OCI-LY7 (cell line): ENCODE results near the gene PDCD10. TPM values are rescaled to one million over a fixed set of nuclear protein-coding genes. Genes with fewer than 3 reads are reported as not detected.

Experiments used
- BruUV-seq: library from RNA; stranded (reverse); fragments of 400-500 nt; replicated peaks from 2 replicates; lab custom pipeline; 2021; lab: Mats Ljungman, UMichigan
- CTCF ChIA-PET: fragments of 300-600 bp; sonication (Branson Sonifier 250); formaldehyde crosslinking; loops from one replicate; lab custom pipeline; 2022; ENCODE audit warnings: antibody characterized with exemption; ENCODE audit not compliant: unreplicated experiment; lab: Charles Lee
- POLR2A ChIA-PET: fragments of 300-600 bp; sonication (Branson Sonifier 250); formaldehyde crosslinking; loops from one replicate; lab custom pipeline; 2022; ENCODE audit warnings: antibody characterized with exemption; lab: Charles Lee
- DNase-seq: peaks from one replicate; pipeline ENCODE4 v3.0.0-alpha.2; 2015; ENCODE audit warnings: low spot score
- H2AFZ ChIP-seq: fragments of 200-600 bp; sonication (generic), shearing (Covaris generic); 2 replicates; pipeline ENCODE4 v1.6.1; 2014; ENCODE audit warnings: mild to moderate bottlenecking, antibody characterized with exemption, low read length, moderate library complexity
- H3K27ac ChIP-seq: fragments of 200-600 bp; sonication (generic); 2 replicates; pipeline ENCODE4 v1.5.1; 2014; ENCODE audit warnings: mixed run types, low read depth, mild to moderate bottlenecking, moderate library complexity, low read length, inconsistent platforms; ENCODE audit not compliant: poor library complexity, severe bottlenecking
- H3K36me3 ChIP-seq: fragments of 200-600 bp; sonication (generic); 2 replicates; pipeline ENCODE4 v1.6.1; 2014; ENCODE audit warnings: mild to moderate bottlenecking, antibody characterized with exemption, low read length, moderate library complexity, mixed read lengths; ENCODE audit not compliant: insufficient read depth
- H3K4me1 ChIP-seq: fragments of 200-600 bp; sonication (generic); 2 replicates; pipeline ENCODE4 v1.5.1; 2014; ENCODE audit warnings: mild to moderate bottlenecking, low read length; ENCODE audit not compliant: insufficient read depth, poor library complexity, severe bottlenecking
- H3K4me2 ChIP-seq: fragments of 200-600 bp; sonication (generic); 2 replicates; pipeline ENCODE4 v1.6.1; 2014; ENCODE audit warnings: mild to moderate bottlenecking, low read length
- H3K4me3 ChIP-seq: fragments of 200-600 bp; sonication (generic); 2 replicates; pipeline ENCODE4 v1.5.1; 2014; ENCODE audit warnings: mild to moderate bottlenecking, low read depth, low read length; ENCODE audit not compliant: poor library complexity, severe bottlenecking
- H3K79me2 ChIP-seq: fragments of 200-600 bp; sonication (generic); 2 replicates; pipeline ENCODE4 v1.6.1; 2016; ENCODE audit warnings: low read depth, mild to moderate bottlenecking, low read length, moderate library complexity, mixed read lengths; ENCODE audit not compliant: insufficient read depth
- H3K9me2 ChIP-seq: fragments of 200-600 bp; sonication (generic); 2 replicates; pipeline ENCODE4 v1.6.1; 2016; ENCODE audit warnings: mild to moderate bottlenecking, low read length, mixed read lengths; ENCODE audit not compliant: insufficient read depth
- H3K9me3 ChIP-seq: fragments of 200-600 bp; sonication (generic); 2 replicates; pipeline ENCODE4 v1.6.1; 2014; ENCODE audit warnings: mild to moderate bottlenecking, mixed run types, low read length, mixed read lengths
- H4K20me1 ChIP-seq: fragments of 200-600 bp; sonication (generic); 2 replicates; pipeline ENCODE4 v1.6.1; 2014; ENCODE audit warnings: mild to moderate bottlenecking, antibody characterized with exemption, low read length, moderate library complexity, mixed read lengths; ENCODE audit not compliant: insufficient read depth
- EZH2phosphoT487 ChIP-seq: fragments of 200-600 bp; sonication (generic); IDR thresholded peaks from 2 replicates; pipeline ENCODE4 v1.6.1; 2018; ENCODE audit warnings: low read depth, borderline replicate concordance, mild to moderate bottlenecking, mixed run types, antibody characterized with exemption, low read length, moderate library complexity, mixed read lengths
- intact Hi-C: fragments of 100-400 bp; cut with micrococcal nuclease; formaldehyde crosslinking; loops from one replicate; pipeline ENCODE4 v1.10.0; 2022; ENCODE audit not compliant: unreplicated experiment
- total RNA-seq, 2 experiments: library from RNA; depleted of rRNA in 1 of 2; stranded (reverse); fragments of >200 nt in 1 of 2; shearing (Covaris generic) in 1 of 2; gene quantifications; 2 replicates each; pipeline ENCODE4 v1.2.3, GENCODE V29; 2014 to 2022
- TF ChIP-seq, protein P1 (sequence below): fragments of 200-600 bp; sonication (generic); conservative IDR thresholded peaks from 2 replicates; pipeline ENCODE4 v1.5.1; 2014; ENCODE audit warnings: mild to moderate bottlenecking, antibody characterized with exemption, low read length, moderate library complexity, mixed read lengths

Gene PDCD10
- total RNA-seq, 2 experiments from 2014 or later, result 76.3 to 84.4 TPM

GRCh38 chr3:167657684-167658225 is 76.9 kb downstream of the PDCD10 start:
- TF ChIP-seq, protein P1, sequence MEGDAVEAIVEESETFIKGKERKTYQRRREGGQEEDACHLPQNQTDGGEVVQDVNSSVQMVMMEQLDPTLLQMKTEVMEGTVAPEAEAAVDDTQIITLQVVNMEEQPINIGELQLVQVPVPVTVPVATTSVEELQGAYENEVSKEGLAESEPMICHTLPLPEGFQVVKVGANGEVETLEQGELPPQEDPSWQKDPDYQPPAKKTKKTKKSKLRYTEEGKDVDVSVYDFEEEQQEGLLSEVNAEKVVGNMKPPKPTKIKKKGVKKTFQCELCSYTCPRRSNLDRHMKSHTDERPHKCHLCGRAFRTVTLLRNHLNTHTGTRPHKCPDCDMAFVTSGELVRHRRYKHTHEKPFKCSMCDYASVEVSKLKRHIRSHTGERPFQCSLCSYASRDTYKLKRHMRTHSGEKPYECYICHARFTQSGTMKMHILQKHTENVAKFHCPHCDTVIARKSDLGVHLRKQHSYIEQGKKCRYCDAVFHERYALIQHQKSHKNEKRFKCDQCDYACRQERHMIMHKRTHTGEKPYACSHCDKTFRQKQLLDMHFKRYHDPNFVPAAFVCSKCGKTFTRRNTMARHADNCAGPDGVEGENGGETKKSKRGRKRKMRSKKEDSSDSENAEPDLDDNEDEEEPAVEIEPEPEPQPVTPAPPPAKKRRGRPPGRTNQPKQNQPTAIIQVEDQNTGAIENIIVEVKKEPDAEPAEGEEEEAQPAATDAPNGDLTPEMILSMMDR, result no peak
- no peak for TF ChIP-seq EZH2phosphoT487
- no TSS peak for BruUV-seq
- H3K4me1 ChIP-seq, result peaks cover 10% of the 10 kb centered on the region
- POLR2A ChIA-PET, result no interaction called here
- intact Hi-C loops, result no loop called here
- DNase-seq, result no peak
- H4K20me1 ChIP-seq, result no peaks in the 10 kb centered on the region
- no peaks in the 10 kb centered on the region for H3K36me3 ChIP-seq
- CTCF ChIA-PET, result no interaction called here
- no peak overlapping the region for H2AFZ ChIP-seq
- H3K79me2 ChIP-seq, result no peaks in the 10 kb centered on the region
- H3K9me3 ChIP-seq, result no peaks in the 10 kb centered on the region
- H3K4me2 ChIP-seq, result no peak overlapping the region
- H3K4me3 ChIP-seq, result no peak overlapping the region
- no peaks in the 10 kb centered on the region for H3K9me2 ChIP-seq
- no peak overlapping the region for H3K27ac ChIP-seq

GRCh38 chr3:167656821-167657220 is 77.9 kb downstream of the PDCD10 start:
- H3K79me2 ChIP-seq, result no peaks in the 10 kb centered on the region
- no peaks in the 10 kb centered on the region for H4K20me1 ChIP-seq
- H2AFZ ChIP-seq, result no peak overlapping the region
- POLR2A ChIA-PET, result interaction anchor here (0.6 kb wide), 1 partner anchor 683 kb away, joined by 4 read pairs; no protein-coding TSS in a partner anchor
- CTCF ChIA-PET, result interaction anchor here (1.4 kb wide), 1 partner anchor 10 kb away, joined by 4 read pairs; no protein-coding TSS in a partner anchor
- H3K36me3 ChIP-seq, result no peaks in the 10 kb centered on the region
- no peak overlapping the region for H3K4me2 ChIP-seq
- BruUV-seq, result no TSS peak
- no peaks in the 10 kb centered on the region for H3K9me3 ChIP-seq
- H3K4me1 ChIP-seq, result peaks cover 10% of the 10 kb centered on the region
- H3K9me2 ChIP-seq, result no peaks in the 10 kb centered on the region
- no peak for DNase-seq
- no peak for TF ChIP-seq EZH2phosphoT487
- intact Hi-C loops, result no loop called here
- H3K4me3 ChIP-seq, result no peak overlapping the region
- H3K27ac ChIP-seq, result no peak overlapping the region

DNA sequence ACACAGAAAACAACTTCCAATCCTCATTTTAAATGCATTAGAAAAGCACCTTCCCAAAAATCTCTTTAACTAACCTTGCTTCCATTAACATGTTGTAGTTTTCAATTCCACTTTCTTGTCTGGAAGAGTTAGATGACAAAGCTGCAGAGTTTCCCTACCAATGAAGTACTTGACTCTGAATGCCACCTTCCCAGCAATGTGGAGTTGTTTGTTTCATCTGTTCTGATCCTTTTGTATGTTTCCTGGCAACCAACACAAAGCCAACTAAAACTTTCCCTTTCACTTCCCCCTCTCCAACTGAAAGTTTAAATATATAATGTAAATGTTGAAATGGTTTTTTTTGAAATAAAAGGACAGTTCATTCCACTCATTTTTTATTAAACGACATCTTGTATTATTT is 80.9 kb downstream of the PDCD10 start, which contains the start of gene WDR49:
TSS of gene WDR49 (minus strand) at position 183 of the 400 bp plus-strand sequence. CDS start 517 bp downstream, outside the sequence.
- H3K4me2 ChIP-seq, result peak within 1 kb of the TSS; percentile 32; the same call in 1 of the 2 replicates
- CTCF ChIA-PET, result no interaction called here
- intact Hi-C loops, result no loop called here
- peaks cover 20% of the 10 kb centered on the region for H3K4me1 ChIP-seq
- peak within 1 kb of the TSS; percentile 76 for H2AFZ ChIP-seq
- TF ChIP-seq EZH2phosphoT487, result no peak
- TF ChIP-seq, protein P1, result no peak
- POLR2A ChIA-PET, result interaction anchor here (0.6 to 1.2 kb wide), 7 partner anchors 15 to 954 kb away, joined by 3 to 6 read pairs (median 4); no protein-coding TSS in a partner anchor
- DNase-seq, result peak; percentile 31
- no peaks in the 10 kb centered on the region for H3K9me3 ChIP-seq
- H3K36me3 ChIP-seq, result no peaks in the 10 kb centered on the region
- no peak within 1 kb of the TSS for H3K27ac ChIP-seq
- H3K79me2 ChIP-seq, result no peaks in the 10 kb centered on the region
- H4K20me1 ChIP-seq, result no peaks in the 10 kb centered on the region
- no peak within 1 kb of the TSS for H3K4me3 ChIP-seq
- BruUV-seq, result no TSS peak
- H3K9me2 ChIP-seq, result no peaks in the 10 kb centered on the region
